Ovary (tissue), 3 donors: ENCODE data around the gene ANAPC16.

Experiments
- CTCF ChIP-seq, 3 donors: fragments of 450-650 bp in 2 of 3; fragments of 200-600 bp in 1 of 3; IDR thresholded peaks; one replicate each; pipeline versions ENCODE4 v1.5.1 to v1.8.0; 2016 to 2022; ENCODE audit warnings: antibody characterized with exemption in 3 of 3, mild to moderate bottlenecking in 1 of 3
- EP300 ChIP-seq: sonication (generic); formaldehyde crosslinking; IDR thresholded peaks from one replicate; pipeline ENCODE4 v1.6.1; 2017; ENCODE audit warnings: antibody characterized with exemption
- POLR2A ChIP-seq: fragments of 450-650 bp; IDR thresholded peaks from one replicate; pipeline ENCODE4 v1.6.1; 2017; ENCODE audit warnings: antibody characterized with exemption, mild to moderate bottlenecking, moderate library complexity
- donor health status: DM: no; HTN: no; CAD: no.

- no peak for TF ChIP-seq POLR2A
- TF ChIP-seq EP300, result no peak
- no peak for TF ChIP-seq CTCF (IDR thresholded peaks at IDR 0.05)
Observed at GRCh38 chr10:72174297-72174662, 41.5 kb upstream of the ANAPC16 start.
